GM18508 (cell line): ENCODE data around the gene MAP1S.
A peak's percentile ranks its signal among the peaks of the same experiment; 100 is the strongest.
"Not testable (repeated sequence)": the region's sequence is repeated elsewhere in the genome, so short reads cannot be mapped to it uniquely, and the experiment has no call there.

Source experiments
- ATAC-seq: cut with Tn5 transposase; IDR thresholded peaks from one replicate; pipeline ENCODE4 v1.9.1; 2021; ENCODE audit warnings: moderate number of reproducible peaks; ENCODE audit not compliant: insufficient read depth, unreplicated experiment

The MAP1S gene

DNA sequence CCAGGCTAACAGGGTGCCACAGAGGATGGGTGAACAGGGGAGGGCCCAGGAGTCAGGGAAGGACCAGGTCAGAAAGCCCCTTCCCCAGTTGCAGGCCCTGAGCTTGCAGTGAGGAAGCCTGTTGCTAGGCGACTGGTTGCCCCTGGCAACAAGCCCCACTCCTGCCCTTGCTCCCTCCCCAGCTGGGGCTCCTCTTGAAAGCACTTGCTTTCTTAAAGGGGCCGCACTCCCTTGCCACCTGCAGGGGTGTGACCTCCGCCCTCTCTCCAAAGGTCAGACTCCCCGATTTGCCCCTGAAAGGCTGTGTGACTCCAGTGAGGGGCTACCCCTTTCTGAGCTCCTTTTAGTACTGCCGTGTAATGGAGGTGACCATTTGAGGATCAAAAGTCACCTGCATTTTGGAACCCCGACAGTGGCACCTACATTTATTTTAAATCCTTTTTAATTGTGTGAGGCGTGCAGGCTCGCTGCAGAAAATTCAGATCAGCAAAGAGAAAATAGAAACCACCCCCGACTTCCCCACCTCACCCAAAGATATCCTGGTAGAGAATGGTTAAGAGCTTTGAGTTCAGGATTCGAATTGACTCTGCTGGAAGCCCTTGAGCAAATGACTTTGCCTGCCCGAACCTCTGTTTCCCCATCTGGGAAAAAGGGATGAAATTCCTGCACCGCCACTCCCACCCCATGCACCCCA lies 36.8 kb downstream of the MAP1S start:
- no peak for ATAC-seq

DNA sequence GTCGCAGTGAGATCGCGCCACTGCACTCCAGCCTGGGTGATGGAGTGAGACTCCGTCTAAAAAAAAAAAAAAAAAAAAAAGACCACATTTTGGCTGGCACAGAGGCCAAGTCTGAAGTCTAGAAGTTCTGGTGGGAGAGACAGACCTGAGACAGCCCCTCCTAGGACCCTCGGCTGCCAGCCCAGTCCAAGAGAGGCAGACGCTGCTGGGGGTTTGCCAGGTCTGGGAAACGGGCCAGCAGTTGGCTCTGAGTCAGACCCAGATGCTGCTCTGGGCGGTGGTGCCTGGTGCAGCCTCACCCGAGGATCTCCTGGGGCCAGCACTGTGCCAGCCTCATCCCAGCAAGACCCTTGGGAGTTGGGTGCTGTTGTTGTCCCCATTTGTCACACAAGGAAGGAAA lies 37.8 kb downstream of the MAP1S start:
- ATAC-seq: no peak

DNA sequence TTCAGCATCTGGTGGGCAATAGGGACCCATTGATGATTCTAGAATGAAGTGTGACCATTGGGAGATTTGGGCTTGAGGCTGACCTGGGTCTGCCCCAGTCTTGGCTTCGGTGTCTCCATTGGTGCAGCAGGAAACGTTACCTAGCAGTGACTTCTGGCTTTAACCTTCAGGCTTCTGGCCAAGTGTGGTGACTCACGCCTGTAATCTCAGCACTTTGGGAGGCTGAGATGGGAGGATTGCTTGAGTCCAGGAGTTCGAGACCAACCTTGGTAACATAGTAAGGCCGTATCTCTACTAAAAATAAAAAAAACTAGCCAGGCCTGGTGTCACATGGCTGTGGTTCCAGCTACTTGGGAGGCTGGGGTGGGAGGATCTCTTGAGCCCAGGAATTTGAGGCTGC lies 39.2 kb downstream of the MAP1S start:
- ATAC-seq: no peak

DNA sequence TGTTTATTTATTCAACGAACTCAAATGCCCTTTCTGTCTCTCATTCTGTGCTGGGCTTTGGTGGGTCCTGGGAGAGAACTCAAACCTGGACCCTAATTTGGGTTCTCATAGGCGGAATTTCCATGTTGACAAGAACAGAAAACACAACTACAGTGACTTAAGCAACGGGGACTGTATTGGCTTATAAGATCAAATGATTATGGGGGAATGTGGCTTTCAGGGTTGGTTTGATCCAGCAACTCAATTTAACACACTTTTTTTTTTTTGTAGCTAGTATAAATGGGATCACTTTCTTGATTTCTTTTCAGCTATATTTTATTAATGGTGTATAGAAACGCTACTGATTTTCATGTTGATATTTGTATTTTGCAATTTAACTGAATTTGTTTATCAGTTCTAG lies 41.9 kb downstream of the MAP1S start:
- no peak for ATAC-seq

DNA sequence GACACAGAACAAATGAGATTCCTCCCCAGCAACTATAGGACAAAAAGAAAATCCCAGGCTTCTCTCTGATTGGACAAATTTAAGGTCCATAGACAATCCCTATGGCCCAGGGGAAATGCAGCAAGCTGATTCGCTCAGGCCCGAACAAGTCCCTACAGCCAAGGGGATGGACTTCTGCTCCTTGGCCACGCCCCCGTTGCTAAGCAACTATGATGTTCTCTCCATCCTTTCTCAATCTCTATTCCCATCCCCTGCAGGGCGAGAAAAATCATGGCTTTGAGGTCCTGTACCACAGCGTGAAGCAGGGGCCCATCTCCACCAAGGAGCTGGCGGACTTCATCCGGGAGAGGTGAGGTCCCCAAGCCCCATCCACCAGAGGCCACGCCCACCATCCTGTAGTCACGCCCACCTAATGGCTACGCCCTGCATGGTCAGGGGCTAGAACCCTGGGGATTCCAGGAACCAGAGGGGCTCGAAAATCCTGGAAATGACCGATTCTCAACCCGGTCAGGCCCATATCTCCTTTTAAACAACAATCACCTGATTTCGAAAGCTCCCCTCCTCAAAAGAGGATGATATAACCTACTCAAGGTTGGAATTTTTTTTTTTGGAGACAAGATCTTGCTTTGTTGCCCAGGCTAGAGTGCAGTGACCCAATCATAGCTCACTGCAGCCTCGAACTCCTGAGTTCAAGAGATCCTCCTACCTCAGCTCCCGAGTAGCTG lies 43.4 kb downstream of the MAP1S start:
- no peak for ATAC-seq

DNA sequence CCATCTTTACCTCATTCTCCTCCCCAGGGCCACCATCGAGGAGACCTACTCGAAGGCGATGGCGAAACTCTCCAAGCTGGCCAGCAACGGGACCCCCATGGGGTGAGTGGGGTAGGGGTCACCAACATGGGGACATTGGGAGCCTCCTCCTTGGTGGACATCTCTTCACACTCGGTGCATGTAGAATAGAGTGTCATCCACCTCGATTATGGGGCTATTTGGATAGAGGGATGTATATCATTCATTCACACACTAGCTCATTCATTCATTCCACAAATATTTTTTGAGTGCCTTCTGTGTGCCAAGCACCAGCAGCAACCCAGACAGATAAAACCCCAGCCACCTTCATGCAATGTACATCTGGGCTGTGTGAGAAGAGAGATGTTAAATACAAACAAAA lies 45.1 kb downstream of the MAP1S start:
- no peak for ATAC-seq

DNA sequence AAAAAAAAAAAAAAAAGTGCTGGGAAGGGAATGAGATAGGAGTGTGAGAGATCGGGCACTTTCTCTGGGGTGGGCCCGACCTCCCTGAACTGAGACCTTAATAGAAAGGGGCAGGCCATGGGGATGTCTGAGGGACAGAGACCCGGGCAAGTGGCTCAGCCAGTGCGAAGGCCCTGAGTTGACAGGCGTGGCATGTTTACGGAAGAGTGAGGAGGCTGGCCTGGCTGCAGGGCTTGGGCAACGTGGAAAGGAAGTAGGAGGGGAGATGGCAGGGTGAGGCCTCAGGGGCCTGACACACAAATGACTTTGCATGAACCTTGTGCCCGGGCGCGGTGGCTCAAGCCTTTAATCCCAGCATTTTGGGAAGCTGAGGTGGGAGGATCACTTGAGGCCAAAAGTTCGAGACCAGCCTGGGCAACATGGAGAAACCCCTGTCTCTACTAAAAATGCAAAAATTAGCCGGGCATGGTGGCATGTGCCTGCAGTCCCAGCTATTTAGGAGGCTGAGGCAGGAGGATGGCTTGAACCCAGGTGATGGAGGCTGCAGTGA lies 45.9 kb downstream of the MAP1S start:
- no peak for ATAC-seq

DNA sequence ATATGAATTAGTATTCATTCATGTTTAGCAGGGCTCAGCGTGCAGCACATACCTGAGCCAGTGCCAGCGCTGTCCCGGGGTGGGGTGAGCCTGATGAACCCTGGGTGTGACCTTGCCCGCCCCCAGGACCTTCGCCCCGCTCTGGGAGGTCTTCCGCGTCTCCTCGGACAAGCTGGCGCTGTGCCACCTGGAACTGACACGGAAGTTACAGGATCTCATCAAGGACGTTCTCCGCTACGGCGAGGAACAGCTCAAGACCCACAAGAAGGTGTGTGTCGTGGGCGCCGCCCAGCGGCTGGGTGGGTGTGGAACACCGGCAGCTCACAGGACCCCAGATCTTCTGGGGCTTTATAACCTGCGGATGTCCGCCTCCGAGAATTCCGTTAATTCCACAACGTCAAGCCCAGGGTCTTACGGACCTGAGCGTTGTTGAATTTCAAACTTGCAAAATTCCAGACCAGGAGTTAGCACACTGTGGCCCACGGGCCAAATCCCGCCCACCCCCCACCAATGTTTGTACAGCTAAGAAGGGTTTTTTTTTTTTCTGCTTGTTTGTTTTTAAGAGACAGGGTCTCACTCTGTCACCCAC lies 47.4 kb downstream of the MAP1S start:
- no peak for ATAC-seq

DNA sequence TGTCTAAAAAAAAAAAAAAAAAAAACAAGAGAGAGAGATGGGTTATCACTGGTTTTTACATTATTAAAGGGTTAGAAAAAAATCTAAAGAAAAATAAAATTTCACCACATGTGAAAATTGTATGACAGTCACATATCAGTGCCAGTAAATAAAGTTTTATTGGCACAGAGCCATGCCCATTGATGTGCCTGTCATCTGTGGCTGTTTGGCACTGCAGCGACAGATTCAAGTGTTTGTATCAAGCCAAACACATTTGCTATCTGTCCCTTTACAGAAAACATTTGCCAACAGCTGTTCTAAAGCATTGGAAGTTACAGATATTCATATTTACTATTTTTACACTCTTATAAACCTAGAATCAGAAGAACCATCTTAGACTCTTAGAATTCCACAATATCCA lies 48.3 kb downstream of the MAP1S start:
- ATAC-seq: no peak

DNA sequence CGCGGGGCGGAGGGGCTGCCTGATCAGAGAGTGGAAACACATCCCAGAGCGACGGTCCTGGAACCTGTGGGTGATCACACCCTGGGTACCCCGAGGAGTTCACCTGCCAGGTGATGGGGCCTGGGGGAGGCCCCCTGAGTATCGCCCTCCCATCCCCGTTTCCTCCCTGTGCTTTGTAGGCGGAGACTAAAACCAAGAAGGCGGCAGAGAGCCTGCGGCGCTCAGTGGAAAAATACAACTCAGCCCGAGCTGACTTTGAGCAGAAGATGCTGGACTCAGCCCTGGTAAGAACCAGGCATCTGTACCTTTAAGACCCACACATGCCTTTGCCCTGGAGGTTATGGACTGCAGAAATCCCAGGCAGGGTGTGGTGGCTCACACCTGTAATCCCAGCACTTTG lies 51.3 kb downstream of the MAP1S start:
- no peak for ATAC-seq

DNA sequence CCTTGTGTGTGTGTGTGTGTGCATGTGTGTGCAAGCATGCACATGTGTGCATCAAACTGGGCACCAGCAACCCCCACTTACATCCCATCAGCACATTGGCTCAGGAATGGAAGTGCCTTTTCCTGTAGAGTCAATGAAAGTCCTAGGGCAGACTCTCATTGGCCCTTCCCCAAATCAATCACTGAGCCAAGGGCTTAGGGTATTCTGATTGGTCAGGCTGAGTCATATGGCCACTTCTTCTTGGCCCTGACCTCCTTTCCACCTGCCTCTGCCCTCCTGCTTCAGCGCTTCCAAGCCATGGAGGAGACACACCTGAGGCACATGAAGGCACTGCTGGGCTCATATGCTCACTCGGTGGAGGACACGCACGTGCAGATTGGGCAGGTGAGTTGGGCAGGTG lies 52.9 kb downstream of the MAP1S start:
- ATAC-seq: no peak

DNA sequence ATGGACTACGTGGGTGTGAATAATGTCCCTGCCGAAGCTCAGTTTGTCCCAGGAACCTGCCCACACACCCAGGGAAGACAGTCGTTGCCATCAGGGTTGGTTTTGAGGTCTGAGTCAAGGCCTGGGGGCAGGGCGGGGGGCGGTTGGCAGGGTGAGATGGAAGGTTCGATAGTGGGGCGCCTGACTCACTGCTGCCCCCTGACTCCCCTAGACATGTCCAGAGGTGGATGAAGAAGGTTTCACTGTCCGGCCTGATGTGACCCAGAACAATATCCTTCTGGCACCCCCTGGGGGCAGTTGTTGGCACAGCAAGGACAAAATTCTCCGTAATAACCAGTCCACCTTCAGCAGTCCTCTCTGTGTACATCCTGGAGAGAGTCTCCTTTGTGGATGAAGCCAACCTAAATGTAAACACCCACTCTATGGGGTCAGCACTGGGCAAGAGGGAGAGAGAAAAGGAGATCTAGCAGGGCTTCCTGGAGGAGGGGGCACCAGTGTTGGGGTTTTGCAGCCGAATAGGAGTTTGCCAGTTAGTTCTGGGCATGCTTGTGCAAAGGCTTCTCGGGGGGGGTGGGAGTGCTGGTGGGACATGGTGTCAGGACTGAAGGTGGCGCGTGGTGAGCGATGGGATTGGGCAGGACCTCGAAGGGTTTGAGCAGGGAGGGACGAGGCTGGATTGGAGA lies 56.1 kb downstream of the MAP1S start:
- no peak for ATAC-seq

DNA sequence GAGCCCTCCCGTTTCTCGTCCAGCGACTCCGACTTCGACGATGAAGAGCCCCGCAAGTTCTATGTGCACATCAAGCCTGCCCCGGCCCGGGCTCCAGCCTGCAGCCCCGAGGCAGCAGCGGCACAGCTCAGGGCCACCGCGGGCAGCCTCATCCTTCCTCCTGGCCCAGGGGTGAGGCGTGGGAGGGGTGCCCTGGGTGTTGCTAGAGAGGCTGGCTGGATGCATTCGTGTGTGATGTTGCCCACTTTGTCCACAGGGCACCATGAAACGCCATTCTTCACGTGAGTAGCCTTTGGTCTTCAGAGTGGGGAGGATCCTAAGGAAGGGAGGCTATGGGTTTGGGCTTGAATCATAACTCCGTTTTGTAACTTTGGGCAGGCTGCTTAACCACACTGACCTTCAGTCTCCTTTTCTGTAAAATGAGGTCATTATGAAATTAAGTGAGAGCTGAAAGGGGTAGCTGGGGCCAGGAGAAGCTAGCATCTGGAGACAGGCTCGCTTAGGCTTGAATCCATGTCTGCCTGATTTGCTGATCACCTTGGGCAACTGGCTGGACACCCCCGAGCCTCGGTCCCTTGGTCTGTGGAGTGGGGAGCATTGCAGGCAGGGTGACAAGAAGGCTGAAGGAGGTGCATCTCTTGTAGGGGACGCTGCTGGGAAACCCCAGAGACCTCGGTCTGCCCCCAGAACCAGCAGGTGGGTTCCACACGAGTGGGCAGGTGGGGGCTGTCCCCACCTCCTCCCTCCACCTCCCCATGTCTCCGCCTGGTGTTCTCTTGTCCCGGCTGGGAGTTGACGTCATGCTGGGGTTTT lies 56.9 kb downstream of the MAP1S start:
- ATAC-seq: peak; percentile 52

DNA sequence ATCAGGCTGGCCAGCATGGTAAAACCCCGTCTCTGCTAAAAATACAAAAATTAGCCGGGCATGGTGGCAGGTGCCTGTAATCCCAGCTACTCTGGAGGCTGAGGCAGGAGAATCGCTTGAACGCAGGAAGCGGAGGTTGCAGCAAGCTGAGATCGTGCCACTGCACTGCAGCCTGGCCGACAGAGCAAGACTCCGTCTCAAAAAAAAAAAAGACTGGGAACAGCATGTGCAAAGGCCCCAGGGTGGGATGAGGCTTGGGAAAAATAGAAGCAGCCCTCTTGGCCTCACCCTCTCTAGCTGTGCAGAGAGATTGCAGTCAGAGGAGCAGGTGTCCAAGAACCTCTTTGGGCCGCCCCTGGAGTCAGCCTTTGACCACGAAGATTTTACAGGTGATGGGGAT lies 58.6 kb downstream of the MAP1S start:
- not testable (repeated sequence) for ATAC-seq

DNA sequence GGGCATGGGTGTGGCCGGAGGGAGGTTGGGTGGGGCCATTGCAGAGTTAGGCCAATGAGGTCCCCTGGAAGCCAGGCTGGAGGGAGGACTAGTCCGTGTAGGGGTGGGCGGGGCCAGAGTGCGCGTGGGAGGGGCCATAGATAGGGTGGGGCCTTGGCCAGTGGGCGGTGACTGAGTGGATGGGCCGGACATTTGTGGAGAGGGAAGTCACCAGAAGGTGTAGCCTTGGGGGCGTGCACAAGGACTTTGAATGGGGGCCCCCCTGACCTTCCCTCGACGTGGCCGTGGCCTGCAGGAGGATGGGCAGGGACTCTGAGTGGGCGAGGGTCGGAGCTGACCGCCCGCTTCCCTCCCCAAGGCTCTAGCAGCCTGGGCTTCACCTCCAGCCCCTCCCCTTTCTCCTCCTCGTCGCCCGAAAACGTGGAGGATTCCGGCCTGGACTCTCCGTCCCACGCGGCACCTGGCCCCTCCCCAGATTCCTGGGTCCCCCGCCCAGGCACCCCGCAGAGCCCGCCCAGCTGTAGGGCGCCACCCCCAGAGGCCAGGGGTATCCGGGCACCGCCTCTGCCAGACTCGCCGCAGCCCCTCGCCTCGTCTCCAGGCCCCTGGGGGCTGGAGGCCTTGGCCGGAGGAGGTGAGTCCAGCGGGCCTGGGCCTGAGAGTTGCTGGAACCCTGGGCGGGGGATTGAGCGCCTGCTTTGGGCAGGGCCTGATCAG lies 59.1 kb downstream of the MAP1S start:
- ATAC-seq: no peak

DNA sequence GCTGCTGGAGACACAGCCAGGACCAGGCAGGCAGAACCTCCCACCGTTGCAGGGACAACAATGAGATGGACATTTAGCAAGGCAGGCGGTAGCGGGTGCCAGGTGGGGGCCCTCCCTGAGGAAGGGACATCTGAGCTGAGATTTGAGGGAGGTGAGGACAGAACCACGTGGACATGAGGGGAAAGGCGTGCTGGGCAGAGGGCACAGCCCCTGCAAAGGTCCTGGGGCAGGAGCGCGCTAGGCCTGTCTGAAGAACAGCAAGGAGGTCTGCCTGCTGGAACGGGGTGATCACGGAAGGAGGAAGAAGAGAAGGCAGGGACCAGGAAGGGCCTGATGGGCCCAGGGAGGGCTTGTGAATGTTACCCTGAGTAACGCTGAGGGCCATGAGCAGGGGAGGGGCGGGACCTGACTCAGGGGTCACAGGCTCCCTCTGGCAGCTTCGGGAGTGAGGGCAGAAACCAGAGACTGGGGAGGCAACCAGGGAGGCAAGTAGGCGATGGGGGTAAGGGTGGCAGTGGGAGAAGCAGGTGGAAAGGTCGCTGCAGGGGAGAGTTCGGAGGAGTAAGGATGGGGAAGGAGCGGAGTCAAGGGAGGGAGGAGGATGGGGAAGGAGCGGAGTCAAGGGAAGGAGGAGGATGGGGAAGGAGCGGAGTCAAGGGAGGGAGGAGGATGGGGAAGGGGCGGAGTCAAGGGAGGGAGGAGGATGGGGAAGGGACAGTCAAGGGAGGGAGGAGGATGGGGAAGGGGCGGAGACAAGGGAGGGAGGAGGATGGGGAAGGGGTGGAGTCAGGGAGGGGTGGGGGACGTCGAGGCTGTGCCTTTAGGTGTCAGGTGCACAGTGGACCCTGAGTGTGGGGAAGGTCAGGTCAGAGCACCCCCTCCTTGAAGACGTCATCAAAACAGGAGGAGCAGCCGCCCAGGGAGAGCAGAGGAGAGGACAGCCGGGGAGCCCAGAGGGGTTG lies 60.0 kb downstream of the MAP1S start:
- no peak for ATAC-seq

DNA sequence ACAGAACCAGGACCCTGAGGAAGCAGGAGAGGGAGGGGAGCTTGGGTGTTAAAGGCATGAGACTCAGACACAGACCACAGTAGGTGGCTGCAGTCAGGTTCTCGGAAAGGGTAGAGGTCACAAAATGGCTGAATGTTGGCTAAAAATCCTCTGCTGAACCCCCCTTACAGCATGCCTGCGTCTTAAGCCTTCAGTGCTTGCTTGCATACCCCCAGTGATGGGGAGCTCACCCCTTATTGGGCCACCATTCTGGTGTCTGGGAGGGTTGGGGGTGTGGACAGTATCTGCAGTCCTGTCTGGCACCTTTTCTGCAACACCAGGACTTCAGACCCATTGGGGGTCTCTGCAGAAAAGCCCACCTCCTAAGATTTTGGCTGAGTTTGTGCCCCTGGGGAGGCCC lies 61.5 kb downstream of the MAP1S start:
- ATAC-seq: no peak

DNA sequence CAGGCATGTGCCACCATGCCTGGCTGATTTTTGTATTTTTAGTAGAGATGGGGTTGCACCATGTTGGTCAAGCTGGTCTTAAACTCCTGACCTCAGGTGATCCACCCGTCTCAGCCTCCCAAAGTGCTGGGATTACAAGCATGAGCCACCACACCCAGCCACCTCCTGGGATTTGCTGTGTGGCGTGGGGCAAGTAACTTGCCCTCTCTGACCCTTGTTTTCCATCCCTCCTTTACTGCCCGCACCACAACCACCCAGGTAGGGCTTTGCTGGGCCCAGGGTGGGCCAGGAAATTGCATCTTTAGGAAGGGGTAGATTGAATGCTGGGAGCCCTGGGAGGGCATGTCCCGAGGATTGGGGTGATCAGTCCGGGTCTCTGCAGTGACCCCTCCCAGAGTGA lies 64.4 kb downstream of the MAP1S start:
- not testable (repeated sequence) for ATAC-seq
